HG03565 (cell line): ENCODE data around the gene DLG4.
A peak's percentile ranks its signal among the peaks of the same experiment; 100 is the strongest.

ENCODE experiments used
- ATAC-seq: cut with Tn5 transposase; IDR thresholded peaks from one replicate; pipeline ENCODE4 v1.9.1; 2021; ENCODE audit warnings: mild to moderate bottlenecking, moderate library complexity; ENCODE audit not compliant: unreplicated experiment

The DLG4 gene

DNA sequence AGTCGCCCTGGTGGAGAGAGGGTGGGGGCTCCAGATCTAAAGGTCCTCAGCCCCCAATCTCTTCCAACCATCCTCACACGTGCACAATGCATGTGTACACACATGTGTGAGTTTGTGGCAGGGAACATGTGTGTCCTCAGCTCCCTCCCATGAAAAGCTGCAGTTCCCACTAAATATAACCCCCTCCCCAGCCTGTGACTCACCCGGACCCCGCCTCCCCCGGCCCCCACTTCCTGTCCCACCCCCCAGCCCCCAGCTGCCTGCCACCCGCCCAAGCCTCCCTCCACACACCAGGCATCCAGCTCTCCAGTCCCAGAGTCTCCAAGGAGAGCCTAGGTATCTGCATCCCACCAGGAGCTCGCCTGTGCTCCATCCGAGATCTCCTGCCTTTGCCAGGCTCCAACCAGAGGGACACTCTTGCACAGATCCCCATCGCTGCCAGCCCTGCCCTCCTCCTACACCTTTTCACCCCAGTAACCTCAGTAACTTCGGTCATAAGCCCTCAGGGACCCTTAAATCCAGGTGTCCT is 3.9 kb downstream of the DLG4 start:
- no peak for ATAC-seq

GRCh38 chr17:7215136-7215638 is 4.4 kb downstream of the DLG4 start:
- ATAC-seq, result no peak

DNA sequence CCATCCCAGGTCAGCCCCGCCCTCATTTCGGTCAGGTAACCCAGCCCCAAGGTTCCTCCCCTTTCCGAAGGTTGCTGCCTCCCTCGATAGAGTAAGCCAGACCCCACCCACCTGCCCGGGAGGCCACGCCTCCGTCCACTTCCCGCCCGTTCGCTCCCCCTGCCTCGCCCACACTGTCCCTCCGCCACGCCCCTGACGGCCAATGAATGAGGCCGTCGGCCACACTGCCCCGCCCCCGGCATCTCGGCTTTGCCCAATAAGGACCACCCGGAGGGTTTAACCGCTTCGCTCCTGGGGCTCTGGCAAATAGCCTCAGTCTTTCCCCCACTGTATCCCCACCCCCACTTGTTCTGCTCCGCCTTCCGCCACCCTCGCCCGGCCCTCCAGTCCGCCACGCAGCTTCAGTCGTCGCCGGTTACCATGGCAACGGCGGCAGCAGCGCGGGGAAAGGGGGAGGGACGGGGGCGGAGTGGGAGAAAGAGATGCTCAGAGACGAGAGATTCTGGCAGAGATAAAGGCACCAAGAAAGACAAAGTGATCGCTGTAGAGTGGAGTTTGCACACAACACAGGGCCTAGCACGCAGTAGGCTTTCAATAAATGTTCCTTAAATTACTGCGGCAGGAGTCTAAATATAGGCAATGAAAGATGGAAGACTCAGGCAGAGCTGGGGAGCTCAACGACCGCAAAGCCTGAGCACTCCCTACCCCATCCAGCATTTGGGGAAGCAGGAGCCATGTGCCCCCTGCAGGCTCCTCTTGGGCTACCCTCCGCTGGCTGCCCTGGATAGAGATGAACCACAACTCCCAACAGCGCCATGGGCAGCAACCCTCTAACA is 5.1 kb downstream of the DLG4 start:
- ATAC-seq, result peak; percentile 71

DNA sequence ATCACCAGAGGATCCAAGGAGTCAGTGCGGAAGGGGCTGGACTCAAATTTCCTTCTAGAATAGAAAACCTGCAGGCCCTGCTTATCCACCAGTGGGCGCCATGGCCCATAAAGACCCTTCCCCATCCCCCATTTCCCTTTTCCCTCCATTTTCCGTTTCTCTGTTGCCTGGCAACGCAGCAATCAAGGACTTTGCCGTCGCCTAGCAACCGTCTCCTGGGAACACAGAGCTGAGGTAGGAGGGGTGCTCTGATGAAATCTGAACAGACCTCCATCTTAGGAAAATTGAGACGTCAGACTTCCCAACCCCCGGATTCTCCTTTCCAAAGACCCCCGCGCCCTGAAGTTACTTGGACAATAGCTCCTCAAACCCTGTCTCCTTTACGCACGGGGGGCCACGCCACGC is 5.7 kb downstream of the DLG4 start:
- no peak for ATAC-seq

- no peak for ATAC-seq
Measured at GRCh38 chr17:7211491-7212273, 8.0 kb downstream of the DLG4 start.

DNA sequence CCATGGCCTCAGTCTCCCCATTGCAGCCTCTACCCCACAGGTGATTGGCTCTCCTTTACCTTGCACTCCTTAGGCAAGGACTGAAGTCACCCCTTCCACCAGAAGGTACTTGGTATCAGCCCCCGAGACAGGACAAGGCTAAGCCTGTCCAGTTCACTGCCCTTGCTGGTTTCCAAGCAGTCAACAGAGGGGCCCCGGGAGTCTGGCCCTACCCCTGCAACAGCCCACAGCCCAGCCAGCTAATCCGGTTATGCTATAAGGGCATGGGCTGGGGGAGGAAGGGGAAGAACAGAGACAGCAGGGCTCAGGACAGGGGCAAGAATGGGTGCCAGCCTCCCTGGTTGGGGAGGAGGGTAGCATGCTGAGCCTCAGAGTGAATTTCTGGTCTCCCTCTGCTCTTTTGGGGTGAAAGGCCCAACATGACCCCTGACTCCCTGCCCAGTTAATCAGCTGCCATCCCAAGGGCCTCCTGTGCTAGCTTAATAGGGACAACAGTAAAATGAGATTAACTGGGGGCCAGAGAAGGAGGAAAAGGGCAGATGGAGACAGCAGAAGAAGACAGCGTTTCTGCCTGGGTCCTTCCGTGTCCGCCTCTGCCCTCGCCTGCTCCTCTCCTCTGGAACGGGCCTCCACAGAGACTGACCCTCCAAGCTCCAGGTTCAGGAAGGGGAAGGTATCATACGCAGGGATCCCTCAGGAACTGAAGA is 10.7 kb downstream of the DLG4 start:
- no peak for ATAC-seq

DNA sequence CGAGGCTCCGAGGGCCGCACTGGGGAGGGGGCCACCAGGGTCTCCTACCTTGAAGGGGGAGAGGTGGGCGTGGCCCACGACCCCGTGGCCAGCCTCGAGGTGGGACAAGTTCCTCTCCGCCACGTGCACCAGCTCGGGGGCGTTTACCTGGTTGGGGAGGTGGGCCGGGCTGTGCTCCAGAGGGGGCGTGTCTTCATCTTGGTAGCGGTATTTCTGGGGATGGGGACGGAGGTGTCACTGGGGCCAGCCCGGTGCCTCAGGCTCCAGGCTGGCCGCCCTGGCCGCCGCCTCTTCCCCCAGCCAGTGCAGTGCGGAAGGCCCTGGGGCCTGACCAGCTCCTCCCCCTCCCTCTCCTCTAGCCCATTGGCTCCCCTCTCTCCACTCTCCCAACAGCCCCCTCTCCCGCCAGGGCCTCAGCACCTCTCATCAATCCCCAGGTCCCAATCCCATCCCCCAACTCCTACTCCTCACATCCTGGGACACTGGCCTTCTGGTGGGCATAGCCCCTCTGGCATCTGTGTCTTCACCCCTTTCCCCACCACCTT is 11.5 kb downstream of the DLG4 start:
- no peak for ATAC-seq

DNA sequence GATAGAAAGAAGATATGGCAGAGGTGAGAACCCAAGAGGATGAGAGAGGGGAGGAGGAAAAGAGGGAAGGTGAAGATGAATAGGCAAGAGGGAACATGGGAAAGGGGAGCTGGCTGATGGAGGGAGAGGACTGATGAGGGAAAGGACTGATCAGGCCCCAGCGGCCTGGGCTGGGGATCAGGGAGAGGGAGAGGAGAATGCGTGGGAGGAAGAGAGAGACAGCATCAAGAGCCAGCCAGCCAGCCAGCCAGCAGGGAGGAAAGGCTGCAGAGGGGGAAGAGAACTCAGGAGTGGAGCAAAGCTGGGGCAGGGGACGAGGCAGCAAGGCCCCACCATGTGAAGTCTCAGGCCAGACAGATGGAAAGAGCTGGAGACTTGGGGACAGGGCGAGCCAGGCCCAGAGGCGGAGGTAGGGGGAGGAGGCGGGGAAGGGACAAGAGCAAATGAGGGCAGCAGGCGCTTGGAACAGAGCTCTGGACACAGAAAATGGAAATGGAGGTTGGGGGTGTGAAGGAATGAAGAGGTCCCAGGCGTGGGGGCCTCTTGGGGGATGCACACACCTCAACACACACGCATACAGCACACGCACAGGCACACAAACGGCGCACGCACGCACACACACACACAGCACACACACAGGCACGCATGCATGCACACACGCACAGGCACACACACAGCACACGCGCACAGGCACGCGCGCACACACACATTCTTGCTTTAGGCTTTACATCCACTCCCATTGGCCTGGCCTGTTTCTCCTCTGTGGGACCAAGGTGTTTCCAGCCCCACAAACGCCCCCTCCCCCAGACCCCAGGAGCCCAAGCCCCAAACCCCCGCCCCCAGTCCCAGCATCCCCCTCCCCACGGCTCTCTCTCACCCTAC is 12.3 kb downstream of the DLG4 start:
- ATAC-seq, result no peak

GRCh38 chr17:7205561-7205960 is 14.1 kb downstream of the DLG4 start:
- no peak for ATAC-seq

DNA sequence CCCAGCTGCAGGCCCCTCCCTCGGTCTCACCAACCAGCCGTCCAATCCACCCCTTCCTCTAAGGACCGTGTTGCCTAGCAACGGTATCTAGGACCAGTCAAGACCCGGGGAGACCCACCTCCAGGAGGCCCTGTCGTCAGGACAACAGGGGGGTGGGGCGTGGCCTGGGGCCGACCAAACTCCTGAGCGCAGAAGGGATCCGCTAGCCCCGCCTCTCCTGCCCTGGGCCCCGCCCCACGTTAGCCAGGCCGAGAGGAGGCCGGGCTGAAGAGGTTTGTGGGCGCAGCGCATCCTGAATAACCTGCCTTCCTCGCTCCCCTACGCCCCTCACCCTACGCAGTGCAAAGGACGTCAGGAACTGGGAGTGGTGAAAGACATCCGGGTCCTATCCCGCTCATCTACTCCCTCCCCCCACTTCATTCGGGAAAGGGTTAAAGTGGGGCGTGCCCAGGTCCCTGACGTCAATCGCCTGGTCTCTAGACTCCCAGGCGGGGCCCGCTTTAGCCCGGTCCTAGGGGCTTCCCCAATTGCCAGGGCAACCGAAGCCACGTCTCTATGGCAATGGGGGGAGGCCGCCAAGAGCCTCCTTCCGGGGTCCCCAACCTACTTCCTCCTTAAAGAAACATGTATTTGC is 14.7 kb downstream of the DLG4 start:
- ATAC-seq, result peak; percentile 68

- ATAC-seq, result no peak
Measured at GRCh38 chr17:7204336-7204735, 15.3 kb downstream of the DLG4 start.

- ATAC-seq, result no peak
Measured at GRCh38 chr17:7203391-7203790, 16.2 kb downstream of the DLG4 start.

DNA sequence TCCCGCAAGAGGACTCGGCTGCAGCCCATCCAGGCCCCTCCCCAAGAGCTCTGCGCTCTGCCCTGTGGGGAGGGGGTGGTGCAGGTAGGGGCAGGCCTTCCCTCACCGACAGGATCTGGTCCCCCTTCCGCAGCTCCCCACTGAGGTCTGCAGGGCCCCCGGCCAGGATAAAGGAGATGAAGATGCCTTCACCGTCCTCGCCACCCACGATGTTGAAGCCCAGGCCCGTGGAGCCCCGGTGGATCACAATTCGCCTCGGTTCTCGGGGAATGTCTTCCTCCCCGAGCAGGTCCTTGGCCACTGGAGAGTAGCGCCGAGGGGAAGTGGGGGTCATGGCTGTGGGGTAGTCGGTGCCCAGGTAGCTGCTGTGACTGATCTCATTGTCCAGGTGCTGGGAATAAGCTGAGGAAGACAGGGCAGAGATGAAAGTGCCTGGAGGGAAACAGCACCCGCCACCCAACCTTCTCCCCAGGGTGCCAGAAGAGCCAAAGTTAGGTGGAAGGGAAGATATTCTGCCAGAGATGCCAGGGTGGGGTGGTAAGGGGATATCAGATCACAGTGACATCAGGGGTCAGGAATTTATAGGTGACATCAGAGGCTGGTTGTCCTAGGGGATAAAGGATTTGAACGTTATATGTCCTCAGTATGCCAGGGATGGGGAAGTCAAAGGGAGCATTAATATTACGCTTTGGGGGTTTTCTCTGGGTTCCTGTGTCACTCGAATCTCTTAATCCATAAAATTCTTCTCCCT is 22.8 kb downstream of the DLG4 start:
- ATAC-seq, result no peak

GRCh38 chr17:7195971-7196370 is 23.7 kb downstream of the DLG4 start:
- no peak for ATAC-seq

DNA sequence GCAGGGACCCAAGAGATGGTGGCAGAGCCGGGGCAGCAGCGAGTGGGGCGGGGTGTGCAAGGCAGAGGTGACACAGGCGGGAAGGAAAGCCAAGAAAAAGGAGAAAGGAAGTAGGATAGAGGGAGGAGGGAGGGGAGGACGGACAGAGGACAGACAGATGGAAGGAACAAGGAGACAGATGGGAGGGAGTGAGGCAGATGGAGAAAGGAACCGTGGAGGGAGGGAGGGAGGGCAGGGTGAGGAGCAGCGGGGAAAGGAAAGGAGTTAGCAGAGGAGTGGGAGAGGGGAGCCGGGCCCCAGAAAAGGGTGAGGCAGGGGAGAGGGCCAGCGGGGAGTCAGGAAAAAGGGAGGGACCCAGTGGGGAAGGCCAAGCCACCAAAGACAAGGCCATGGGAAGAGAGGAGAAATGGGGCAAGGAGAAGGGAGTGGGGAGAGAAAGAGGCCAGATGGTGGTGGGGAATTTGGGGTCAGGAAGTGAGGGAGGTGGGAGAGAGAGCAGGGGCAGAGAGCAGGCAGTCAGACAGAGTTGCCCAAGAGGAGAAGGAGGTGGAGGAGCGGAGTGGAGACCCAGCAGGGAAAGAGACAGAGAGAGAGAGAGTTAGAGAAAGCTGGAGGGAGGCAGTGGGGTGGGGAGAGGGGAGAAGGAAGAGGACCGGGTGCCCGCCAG is 27.2 kb downstream of the DLG4 start:
- ATAC-seq, result no peak

DNA sequence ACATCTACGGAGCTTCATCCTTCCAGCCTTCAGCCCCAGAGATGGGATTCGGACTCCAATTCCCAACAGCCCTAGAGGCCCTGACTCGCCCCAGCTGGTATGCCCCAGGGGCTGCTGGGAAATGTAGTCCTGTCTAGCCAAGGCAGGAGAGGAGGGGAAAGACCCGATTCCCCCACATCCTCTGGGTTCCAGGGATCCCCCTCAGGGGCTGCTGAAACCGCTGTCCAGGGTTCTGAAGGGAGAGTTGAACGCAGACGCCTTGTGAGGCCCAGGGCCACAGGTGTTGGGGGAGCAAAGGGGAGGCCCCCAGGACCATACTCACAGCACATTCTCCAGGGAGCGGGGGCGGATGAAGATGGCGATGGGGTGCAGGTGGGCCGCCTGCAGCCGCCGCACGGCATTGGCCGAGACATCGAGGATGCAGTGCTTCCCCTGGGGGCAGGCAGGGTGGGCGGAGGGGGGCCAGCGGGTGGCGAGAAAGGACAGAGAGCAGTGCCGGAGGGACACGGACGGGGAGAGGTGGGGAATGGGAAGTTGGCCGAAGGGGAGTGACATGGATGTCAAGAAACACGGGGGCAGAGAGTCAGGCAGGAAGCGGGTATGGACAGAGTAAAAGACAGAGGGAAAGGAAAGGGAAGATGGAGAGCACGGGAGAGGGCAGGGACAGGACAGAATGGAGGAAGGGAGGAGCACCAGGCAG is 27.9 kb downstream of the DLG4 start:
- no peak for ATAC-seq

DNA sequence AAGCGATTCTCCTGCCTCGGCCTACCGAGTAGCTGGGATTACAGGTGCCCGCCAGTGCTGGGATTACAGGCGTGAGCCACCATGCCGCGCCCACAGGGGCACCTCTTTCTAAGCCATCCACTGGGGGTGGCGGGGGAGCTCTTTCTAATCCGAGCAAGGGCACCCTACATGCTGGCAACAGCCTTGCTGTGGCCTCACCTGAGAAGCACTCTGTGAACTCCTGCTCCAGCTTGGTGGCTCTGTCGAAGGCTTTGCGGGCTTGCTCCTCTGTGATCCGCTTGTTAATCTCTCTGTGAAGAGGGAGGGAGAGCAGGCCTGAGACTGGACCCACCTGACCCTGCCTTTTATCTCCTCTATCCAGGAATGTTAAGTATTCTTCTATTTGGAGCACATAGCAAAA is 28.6 kb downstream of the DLG4 start:
- ATAC-seq, result no peak
